Measurements from ENCODE around the gene ITGA4. TPM values are rescaled to one million over a fixed set of nuclear protein-coding genes. Genes with fewer than 3 reads are reported as not detected.
A peak's percentile ranks its signal among the peaks of the same experiment; 100 is the strongest.

Gene ITGA4
- total and polyA plus RNA-seq, 4 experiments from 2014 or later: 219 to 297 (median 267) TPM

DNA sequence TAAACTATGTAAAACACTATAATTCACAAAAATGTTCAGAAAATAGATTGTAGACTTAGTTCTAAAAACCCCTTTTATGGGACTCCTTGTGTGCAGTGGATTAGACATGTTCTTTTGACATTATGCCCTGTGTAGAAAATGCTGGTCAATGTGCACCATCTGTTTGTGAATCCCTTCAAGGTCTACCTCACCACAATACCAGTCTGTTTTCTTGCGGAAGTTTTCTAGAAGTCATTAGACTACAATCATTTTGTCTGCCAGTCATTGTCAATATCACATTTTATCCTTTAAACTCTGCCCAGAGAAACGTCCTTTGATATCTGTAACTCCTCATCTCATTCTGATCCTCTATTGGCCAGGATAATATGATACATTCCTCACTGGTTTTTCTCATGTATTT lies 7.8 kb downstream of the ITGA4 start:
- H3K27ac Mint-ChIP-seq: peak overlapping the region; percentile 73 to 94 (median 85)
- Histone ChIP-seq H3K36me3 (ENCODE audit: insufficient read depth, low read length) (peaks cover 9% of the 10 kb centered on the region), H3K4me3 (ENCODE audit: low read length in 2 of 2) (no peak overlapping the region), H3K27ac (ENCODE audit: low read depth, low read length) (peak overlapping the region; percentile 56), H3K9me3 (ENCODE audit: control insufficient read depth in 1 of 2, low read length in 2 of 2) (no peaks in the 10 kb centered on the region), H3K4me1 (ENCODE audit: insufficient read depth, low read length) (peaks cover 67% of the 10 kb centered on the region), H3K27me3 (ENCODE audit: insufficient read depth, low read length) (no peaks in the 10 kb centered on the region)
- H3K27me3 Mint-ChIP-seq: no peaks in the 10 kb centered on the region
- peak in 1 of 5 donors; percentile 40 for DNase-seq
- CTCF ChIA-PET (ENCODE audit: partially characterized antibody): no interaction called here
- POLR2A ChIA-PET (ENCODE audit: partially characterized antibody): interaction anchor here (0.9 to 11.3 kb wide), 2 partner anchors 12 to 157 kb away, joined by 4 to 374 read pairs; no protein-coding TSS in a partner anchor
- intact Hi-C loops (cut with micrococcal nuclease): loop anchor here (5.0 kb wide), 1 partner anchor 252 kb away; no protein-coding TSS in a partner anchor
- peaks cover 54 to 93% (median 63%) of the 10 kb centered on the region in 4 donors for H3K4me1 Mint-ChIP-seq
- peak overlapping the region; percentile 13 to 84 (median 70) for H3K4me3 Mint-ChIP-seq
- no peaks in the 10 kb centered on the region for H3K9me3 Mint-ChIP-seq
- H3K36me3 Mint-ChIP-seq: peaks cover 64 to 66% of the 10 kb centered on the region in 2 donors

DNA sequence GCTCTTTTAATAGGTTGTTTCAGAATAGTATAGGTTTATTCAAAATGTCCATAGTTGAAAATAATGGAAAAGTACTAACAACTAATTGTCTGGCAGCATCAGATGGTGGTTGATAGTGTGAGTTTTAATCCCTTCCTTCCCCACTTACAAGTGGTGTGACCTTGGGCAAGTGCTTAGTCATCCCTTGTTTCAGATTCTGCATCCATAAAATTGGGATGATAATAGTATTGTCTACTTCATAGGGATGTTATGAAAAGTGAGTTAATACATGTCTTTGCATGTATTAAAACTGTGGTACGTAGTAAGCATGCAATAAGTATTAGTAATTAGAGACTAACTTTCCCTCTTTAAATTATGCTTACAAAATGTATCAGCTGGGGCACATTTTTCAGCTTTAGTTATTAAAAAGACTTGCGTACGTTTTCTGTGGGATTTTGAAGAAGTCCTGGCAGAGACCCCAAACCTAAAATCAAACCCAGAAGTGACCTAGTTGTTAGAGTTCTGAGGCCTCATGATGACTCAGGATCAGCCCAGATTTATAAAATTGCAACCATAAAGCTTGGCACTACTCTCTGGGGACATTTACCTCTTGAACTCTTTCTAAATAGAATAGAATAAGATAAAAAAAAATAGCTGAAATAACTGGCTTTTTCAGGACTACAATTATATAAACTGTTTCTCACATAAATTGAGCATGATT lies 8.6 kb downstream of the ITGA4 start:
- POLR2A ChIA-PET (ENCODE audit: partially characterized antibody): interaction anchor here (0.6 to 7.2 kb wide), 10 partner anchors 8 to 361 kb away, joined by 3 to 111 read pairs (median 4); partner anchors contain the start of gene ITGA4
- Histone ChIP-seq H3K27me3 (ENCODE audit: insufficient read depth, low read length) (no peaks in the 10 kb centered on the region), H3K36me3 (ENCODE audit: insufficient read depth, low read length) (peaks cover 9% of the 10 kb centered on the region), H3K4me3 (ENCODE audit: low read length in 2 of 2) (no peak overlapping the region), H3K27ac (ENCODE audit: low read depth, low read length) (peak overlapping the region; percentile 56), H3K4me1 (ENCODE audit: insufficient read depth, low read length) (peaks cover 76% of the 10 kb centered on the region), H3K9me3 (ENCODE audit: control insufficient read depth in 1 of 2, low read length in 2 of 2) (no peaks in the 10 kb centered on the region)
- H3K4me3 Mint-ChIP-seq: peak overlapping the region; percentile 48 to 81 (median 66)
- H3K9me3 Mint-ChIP-seq: no peaks in the 10 kb centered on the region
- no peak for DNase-seq
- CTCF ChIA-PET (ENCODE audit: partially characterized antibody): interaction anchor here (0.6 to 3.9 kb wide), 32 partner anchors 8 to 406 kb away, joined by 3 to 50 read pairs (median 4); partner anchors contain the start of gene ITGA4
- H3K27me3 Mint-ChIP-seq: no peaks in the 10 kb centered on the region
- H3K36me3 Mint-ChIP-seq: peaks cover 63 to 64% of the 10 kb centered on the region in 2 donors
- peak overlapping the region; percentile 73 to 94 (median 86) for H3K27ac Mint-ChIP-seq
- H3K4me1 Mint-ChIP-seq: peaks cover 56 to 91% (median 68%) of the 10 kb centered on the region in 4 donors
- intact Hi-C loops (cut with micrococcal nuclease): loop anchor here (1.0 to 5.0 kb wide), 7 partner anchors 9 to 1342 kb away; partner anchors contain the start of gene ITGA4

DNA sequence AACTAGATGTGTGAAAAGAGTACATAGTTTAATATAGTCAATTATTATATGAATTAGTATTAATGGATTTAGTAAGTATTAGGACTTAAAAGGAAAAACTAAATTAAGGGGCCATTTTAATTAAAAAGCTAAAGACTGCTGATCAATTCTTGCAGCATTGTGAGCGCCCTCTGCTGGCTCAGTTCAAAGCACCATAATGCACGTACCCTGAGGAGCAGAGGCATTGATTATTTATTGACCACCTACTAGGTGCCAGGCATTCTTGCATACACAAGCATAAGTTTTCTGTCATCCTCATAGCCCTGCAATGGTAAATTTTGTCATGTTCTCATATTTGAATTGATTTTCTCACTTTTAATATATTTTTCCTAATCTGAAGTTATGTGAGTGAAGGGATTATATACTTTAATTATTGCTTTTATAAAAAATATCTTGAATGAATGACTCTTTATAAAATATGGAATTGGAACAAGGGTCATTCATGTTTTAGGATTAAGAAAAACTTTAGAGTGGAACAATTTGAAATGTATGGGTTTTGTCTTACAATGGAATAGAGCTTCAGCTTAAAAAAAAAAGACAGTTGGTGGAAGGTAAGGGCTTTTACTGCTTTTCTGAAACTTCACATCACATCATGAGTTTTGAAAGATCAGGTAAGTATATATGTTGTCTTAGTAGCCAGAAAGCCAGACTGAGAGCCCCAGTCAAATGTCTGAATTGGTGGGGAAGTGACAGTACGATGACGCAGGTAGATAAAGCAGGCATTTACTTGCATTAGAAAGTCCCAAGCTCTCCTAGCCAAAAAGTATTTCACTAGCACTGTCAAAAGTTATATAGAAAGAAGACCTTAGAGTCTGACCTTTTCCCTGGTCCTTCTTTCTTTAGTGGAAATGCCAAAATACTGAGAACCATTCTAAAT lies 9.7 kb downstream of the ITGA4 start:
- peaks cover 66 to 67% of the 10 kb centered on the region in 2 donors for H3K36me3 Mint-ChIP-seq
- peak overlapping the region; percentile 87 to 96 (median 93) for H3K27ac Mint-ChIP-seq
- ChIA-PET CTCF (ENCODE audit: partially characterized antibody) (interaction anchor here (0.6 to 3.9 kb wide), 37 partner anchors 8 to 407 kb away, joined by 3 to 50 read pairs (median 3); partner anchors contain the start of gene ITGA4), POLR2A (ENCODE audit: partially characterized antibody) (interaction anchor here (0.5 to 7.2 kb wide), 13 partner anchors 9 to 362 kb away, joined by 3 to 111 read pairs (median 3); partner anchors contain the start of gene ITGA4)
- no peaks in the 10 kb centered on the region for H3K27me3 Mint-ChIP-seq
- peak overlapping the region; percentile 55 to 77 (median 64) for H3K4me3 Mint-ChIP-seq
- no peaks in the 10 kb centered on the region for H3K9me3 ChIP-seq (ENCODE audit: control insufficient read depth in 1 of 2, low read length in 2 of 2)
- H3K27me3 ChIP-seq (ENCODE audit: insufficient read depth, low read length): no peaks in the 10 kb centered on the region
- peak; percentile 65 to 75 (median 68) for DNase-seq
- peak overlapping the region; percentile 56 for H3K27ac ChIP-seq (ENCODE audit: low read depth, low read length)
- peaks cover 66 to 91% (median 71%) of the 10 kb centered on the region in 4 donors for H3K4me1 Mint-ChIP-seq
- no peak overlapping the region for H3K4me3 ChIP-seq (ENCODE audit: low read length in 2 of 2)
- intact Hi-C loops (cut with micrococcal nuclease): loop anchor here (1.0 to 5.0 kb wide), 7 partner anchors 10 to 1343 kb away; partner anchors contain the start of gene ITGA4
- H3K36me3 ChIP-seq (ENCODE audit: insufficient read depth, low read length): peaks cover 9% of the 10 kb centered on the region
- H3K4me1 ChIP-seq (ENCODE audit: insufficient read depth, low read length): peaks cover 86% of the 10 kb centered on the region
- H3K9me3 Mint-ChIP-seq: no peaks in the 10 kb centered on the region

DNA sequence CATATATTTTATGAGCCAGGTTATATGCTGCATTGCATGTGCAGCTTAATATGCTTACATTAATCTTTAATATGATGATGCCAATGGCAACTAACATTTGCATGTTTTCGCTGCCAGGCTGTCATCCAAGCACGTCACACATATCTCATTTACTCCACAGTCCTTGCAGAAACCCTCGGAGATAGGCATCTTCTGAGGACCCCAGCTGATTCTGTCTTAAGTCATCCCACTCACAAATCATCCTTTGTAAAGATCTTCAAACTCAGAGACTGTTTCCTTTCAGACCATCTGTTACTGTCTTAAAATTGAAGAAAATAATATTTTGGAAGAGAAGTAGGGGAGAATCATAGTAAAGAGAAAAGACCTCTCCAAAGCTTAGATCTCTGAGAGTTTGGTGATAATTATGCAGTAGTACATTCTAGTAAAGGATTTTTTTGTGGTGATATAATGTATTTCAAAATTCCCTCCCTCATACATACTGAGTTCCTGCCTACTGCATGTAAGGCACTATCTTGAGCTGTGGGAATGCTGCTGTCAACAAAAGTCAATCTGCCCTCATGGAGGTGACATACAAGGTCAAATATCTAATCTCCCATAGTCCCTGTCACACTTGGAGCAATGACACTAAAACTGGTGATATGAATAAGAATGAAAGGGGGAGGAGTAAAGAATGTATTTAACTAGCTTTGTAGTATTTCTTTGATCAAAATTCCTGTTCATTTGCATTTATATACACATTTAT lies 11.0 kb downstream of the ITGA4 start:
- no peaks in the 10 kb centered on the region for H3K9me3 ChIP-seq (ENCODE audit: control insufficient read depth in 1 of 2, low read length in 2 of 2)
- no peaks in the 10 kb centered on the region for H3K9me3 Mint-ChIP-seq
- peak overlapping the region in 7 of 8 donors; percentile 32 to 77 (median 62) for H3K4me3 Mint-ChIP-seq
- peak in 1 of 5 donors; percentile 51 for DNase-seq
- CTCF ChIA-PET (ENCODE audit: partially characterized antibody): interaction anchor here (1.2 to 3.9 kb wide), 12 partner anchors 10 to 369 kb away, joined by 3 to 50 read pairs (median 6); partner anchors contain the start of gene ITGA4
- H3K27ac Mint-ChIP-seq: peak overlapping the region; percentile 87 to 96 (median 93)
- H3K4me1 Mint-ChIP-seq: peaks cover 63 to 91% (median 71%) of the 10 kb centered on the region in 4 donors
- H3K27me3 ChIP-seq (ENCODE audit: insufficient read depth, low read length): no peaks in the 10 kb centered on the region
- peaks cover 14% of the 10 kb centered on the region for H3K36me3 ChIP-seq (ENCODE audit: insufficient read depth, low read length)
- peaks cover 64 to 69% of the 10 kb centered on the region in 2 donors for H3K36me3 Mint-ChIP-seq
- intact Hi-C loops (cut with micrococcal nuclease): loop anchor here (2.0 to 5.0 kb wide), 2 partner anchors 37 to 249 kb away; no protein-coding TSS in a partner anchor
- H3K27ac ChIP-seq (ENCODE audit: low read depth, low read length): peak overlapping the region; percentile 56
- no peak overlapping the region for H3K4me3 ChIP-seq (ENCODE audit: low read length in 2 of 2)
- H3K4me1 ChIP-seq (ENCODE audit: insufficient read depth, low read length): peaks cover 89% of the 10 kb centered on the region
- POLR2A ChIA-PET (ENCODE audit: partially characterized antibody): interaction anchor here (0.5 to 7.2 kb wide), 9 partner anchors 9 to 364 kb away, joined by 3 to 111 read pairs (median 4); partner anchors contain the start of gene ITGA4
- H3K27me3 Mint-ChIP-seq: no peaks in the 10 kb centered on the region

DNA sequence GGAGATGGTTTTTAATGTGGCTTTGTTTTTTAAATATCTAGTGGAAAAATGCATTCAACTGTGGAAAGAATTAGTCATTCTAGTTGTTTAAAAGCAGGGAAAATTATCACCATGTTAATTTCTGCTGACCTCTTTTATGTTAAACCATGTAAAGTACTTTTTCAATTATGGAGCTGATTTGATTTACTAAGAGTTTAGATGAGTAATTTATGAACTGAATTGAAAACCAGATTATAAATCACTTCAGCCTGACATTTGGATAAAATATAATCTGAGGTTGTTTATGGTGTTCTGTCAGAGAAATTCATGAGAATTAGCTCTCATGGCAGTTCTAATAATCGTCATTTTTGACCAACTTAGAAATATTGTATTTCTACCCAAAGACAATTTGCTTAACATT lies 11.6 kb downstream of the ITGA4 start:
- POLR2A ChIA-PET (ENCODE audit: partially characterized antibody): interaction anchor here (1.0 to 7.2 kb wide), 4 partner anchors 11 to 345 kb away, joined by 3 to 111 read pairs (median 4); partner anchors contain the start of gene ITGA4
- Mint-ChIP-seq H3K36me3 (peaks cover 64 to 69% of the 10 kb centered on the region in 2 donors), H3K4me3 (peak overlapping the region in 3 of 8 donors; percentile 26 to 76 (median 69)), H3K27ac (peak overlapping the region; percentile 47 to 96 (median 87)), H3K27me3 (no peaks in the 10 kb centered on the region), H3K9me3 (no peaks in the 10 kb centered on the region), H3K4me1 (peaks cover 63 to 91% (median 71%) of the 10 kb centered on the region in 4 donors)
- Histone ChIP-seq H3K9me3 (ENCODE audit: control insufficient read depth in 1 of 2, low read length in 2 of 2) (no peaks in the 10 kb centered on the region), H3K27ac (ENCODE audit: low read depth, low read length) (peak overlapping the region; percentile 56), H3K27me3 (ENCODE audit: insufficient read depth, low read length) (no peaks in the 10 kb centered on the region), H3K4me3 (ENCODE audit: low read length in 2 of 2) (no peak overlapping the region), H3K4me1 (ENCODE audit: insufficient read depth, low read length) (peaks cover 89% of the 10 kb centered on the region), H3K36me3 (ENCODE audit: insufficient read depth, low read length) (peaks cover 15% of the 10 kb centered on the region)
- CTCF ChIA-PET (ENCODE audit: partially characterized antibody): interaction anchor here (0.9 to 3.9 kb wide), 10 partner anchors 11 to 370 kb away, joined by 3 to 50 read pairs (median 10); partner anchors contain the start of gene ITGA4
- no peak for DNase-seq
- intact Hi-C loops (cut with micrococcal nuclease): loop anchor here (5.0 kb wide), 1 partner anchor 248 kb away; no protein-coding TSS in a partner anchor

DNA sequence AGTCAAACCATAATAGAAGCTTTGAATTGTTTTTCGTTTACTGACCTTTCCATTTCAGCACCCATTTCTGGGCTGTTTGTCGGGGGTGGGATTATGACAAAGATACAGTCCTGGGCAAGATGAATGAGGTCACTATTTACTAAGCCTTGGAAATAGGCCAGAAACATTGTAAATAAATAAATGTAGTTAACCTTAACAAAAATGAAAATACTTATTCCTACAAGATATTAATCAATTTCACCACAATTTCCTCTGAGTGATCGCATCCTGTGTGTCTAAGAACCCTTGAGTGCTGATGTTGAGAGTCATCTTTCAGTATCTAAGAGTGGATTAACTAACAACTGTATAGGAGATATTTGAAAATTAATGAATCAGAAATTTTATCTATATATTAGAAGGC lies 14.0 kb downstream of the ITGA4 start:
- H3K4me1 Mint-ChIP-seq: peaks cover 58 to 90% (median 67%) of the 10 kb centered on the region in 4 donors
- Histone ChIP-seq H3K27ac (ENCODE audit: low read depth, low read length) (peak overlapping the region; percentile 68), H3K9me3 (ENCODE audit: control insufficient read depth in 1 of 2, low read length in 2 of 2) (no peaks in the 10 kb centered on the region), H3K4me3 (ENCODE audit: low read length in 2 of 2) (peak overlapping the region in 1 of 2 donors; percentile 18), H3K4me1 (ENCODE audit: insufficient read depth, low read length) (peaks cover 88% of the 10 kb centered on the region), H3K36me3 (ENCODE audit: insufficient read depth, low read length) (peaks cover 28% of the 10 kb centered on the region), H3K27me3 (ENCODE audit: insufficient read depth, low read length) (no peaks in the 10 kb centered on the region)
- H3K27ac Mint-ChIP-seq: peak overlapping the region; percentile 80 to 92 (median 87)
- intact Hi-C loops (cut with micrococcal nuclease): no loop called here
- POLR2A ChIA-PET (ENCODE audit: partially characterized antibody): interaction anchor here (0.6 to 7.2 kb wide), 2 partner anchors 14 to 150 kb away, joined by 3 to 111 read pairs; partner anchors contain the start of gene ITGA4
- no peaks in the 10 kb centered on the region for H3K9me3 Mint-ChIP-seq
- peak in 3 of 5 donors; percentile 41 to 61 (median 46) for DNase-seq
- H3K36me3 Mint-ChIP-seq: peaks cover 62 to 75% of the 10 kb centered on the region in 2 donors
- CTCF ChIA-PET (ENCODE audit: partially characterized antibody): interaction anchor here (0.6 to 3.0 kb wide), 8 partner anchors 11 to 366 kb away, joined by 3 to 13 read pairs (median 4); partner anchors contain the start of gene ITGA4
- H3K4me3 Mint-ChIP-seq: peak overlapping the region; percentile 47 to 84 (median 72)
- H3K27me3 Mint-ChIP-seq: no peaks in the 10 kb centered on the region

All from CD4-positive, alpha-beta memory T cell (primary cell).